H1 (cell line): ENCODE data around the gene LARP1.

Source experiments
- CEBPB ChIP-seq: IDR thresholded peaks from 2 replicates; pipeline ENCODE4 v1.6.1; 2012; ENCODE audit warnings: low read depth, low read length
- CTCF ChIP-seq, 3 experiments: IDR thresholded peaks; 1 replicate in 2 of 3; 2 replicates in 1 of 3; pipeline versions ENCODE4 v1.5.1 to v1.6.1; 2011; ENCODE audit warnings: low read length in 3 of 3, mild to moderate bottlenecking in 3 of 3, inconsistent platforms in 2 of 3, low read depth in 1 of 3, moderate library complexity in 1 of 3; ENCODE audit not compliant: insufficient read depth in 1 of 3; ENCODE audit errors: control extremely low read depth in 1 of 3
- JUND ChIP-seq: IDR thresholded peaks from 2 replicates; pipeline ENCODE4 v1.6.1; 2011; ENCODE audit warnings: mild to moderate bottlenecking, improper control_type of control experiment, low read length
- MAX ChIP-seq: IDR thresholded peaks from 2 replicates; pipeline ENCODE4 v1.6.1; 2012; ENCODE audit warnings: inconsistent platforms
- PHF8 ChIP-seq: fragments of 200-600 bp; sonication (generic); conservative IDR thresholded peaks from 2 replicates; pipeline ENCODE4 v1.7.1; 2012; ENCODE audit warnings: low read depth, mild to moderate bottlenecking, inconsistent platforms, low read length, moderate library complexity
- SIN3A ChIP-seq, 2 experiments: IDR thresholded peaks in 1 of 2; conservative IDR thresholded peaks in 1 of 2; 2 replicates each; pipeline ENCODE4 v1.6.1; 2011 to 2012; ENCODE audit warnings: low read length in 2 of 2, improper control_type of control experiment in 1 of 2, low read depth in 1 of 2, mild to moderate bottlenecking in 1 of 2
- SP4 ChIP-seq: IDR thresholded peaks from 2 replicates; pipeline ENCODE4 v1.6.1; 2012; ENCODE audit warnings: low read length, inconsistent platforms

- TF ChIP-seq MAX (no peak), CEBPB (no peak), SP4 (no peak), CTCF (IDR thresholded peaks at IDR 0.05; ENCODE audit: control extremely low read depth in 1 of 3, insufficient read depth in 1 of 3, low read depth in 1 of 3, low read length in 3 of 3) (no peak), PHF8 (no peak), JUND (no peak), SIN3A (conservative IDR thresholded peaks at IDR 0.05 in 1 of 2, IDR thresholded peaks at IDR 0.05 in 1 of 2; ENCODE audit: low read depth in 1 of 2, low read length in 2 of 2) (no peak)
Observed at GRCh38 chr5:154740957-154741356, 14.2 kb upstream of the LARP1 start.
